Fibroblast of skin of abdomen (primary cell): ENCODE results near the gene PDGFD.
"Not testable (repeated sequence)": the region's sequence is repeated elsewhere in the genome, so short reads cannot be mapped to it uniquely, and the experiment has no call there.

Experiments used
- DNase-seq: peaks from one replicate; pipeline ENCODE4 v3.0.0-alpha.2; 2013

Gene PDGFD

DNA sequence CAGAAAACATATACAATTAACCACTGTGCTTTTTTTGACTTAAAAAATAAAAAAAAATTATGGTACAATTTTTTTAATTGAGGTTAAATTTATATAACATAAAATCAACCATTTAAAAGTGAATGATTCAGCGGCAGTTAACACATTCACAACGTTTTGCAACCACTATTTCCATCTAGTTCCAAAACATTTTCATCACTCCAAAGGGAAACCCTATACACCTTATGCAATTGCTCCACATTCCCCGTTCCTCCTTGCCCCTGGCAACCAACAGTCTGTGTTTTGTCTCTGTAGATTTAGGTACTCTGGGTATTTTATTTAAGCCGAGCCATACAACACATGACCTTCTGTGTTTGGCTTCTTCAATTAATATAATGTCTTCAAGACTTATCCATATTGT is 112.2 kb downstream of the PDGFD start:
- no peak for DNase-seq

- DNase-seq: no peak
Measured at GRCh38 chr11:104049116-104049515, 114.8 kb downstream of the PDGFD start.

DNA sequence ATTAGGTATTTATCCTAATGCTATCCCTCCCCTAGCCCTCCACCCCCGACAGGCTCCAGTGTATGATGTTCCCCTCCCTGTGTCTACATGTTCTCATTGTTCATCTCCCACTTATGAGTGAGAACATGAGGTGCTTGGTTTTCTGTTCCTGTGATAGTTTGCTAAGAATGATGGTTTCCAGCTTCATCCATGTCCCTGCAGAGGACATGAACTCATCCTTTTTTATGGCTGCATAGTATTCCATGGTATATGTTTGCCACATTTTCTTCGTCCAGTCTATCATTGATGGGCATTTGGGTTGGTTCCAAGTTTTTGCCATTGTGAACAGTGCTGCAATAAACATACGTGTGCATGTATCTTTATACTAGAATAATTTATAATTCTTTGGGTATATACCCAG is 117.1 kb downstream of the PDGFD start:
- DNase-seq: not testable (repeated sequence)

DNA sequence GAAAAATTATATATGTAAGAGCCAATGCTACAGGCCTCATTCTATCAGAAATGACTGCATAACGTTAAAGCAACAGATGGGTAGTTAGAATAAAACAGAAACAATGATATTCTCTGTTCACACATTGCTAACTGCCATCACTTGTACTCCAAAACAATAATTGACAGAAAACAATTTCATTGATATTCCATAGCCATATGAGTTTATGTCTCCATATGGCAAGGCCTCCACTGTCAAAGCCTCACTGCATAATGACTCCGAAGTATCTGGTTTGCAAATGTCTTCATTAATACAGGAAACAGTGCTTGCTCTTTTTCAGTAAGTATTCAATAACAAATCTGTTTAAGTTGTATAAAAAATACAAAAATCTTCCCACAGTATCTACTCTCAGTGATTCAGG is 117.6 kb downstream of the PDGFD start:
- DNase-seq: no peak

- peak; percentile 27 for DNase-seq
Measured at GRCh38 chr11:104043678-104044239, 120.2 kb downstream of the PDGFD start.

GRCh38 chr11:104043142-104043541 is 120.8 kb downstream of the PDGFD start:
- no peak for DNase-seq

GRCh38 chr11:104041792-104042191 is 122.2 kb downstream of the PDGFD start:
- no peak for DNase-seq

DNA sequence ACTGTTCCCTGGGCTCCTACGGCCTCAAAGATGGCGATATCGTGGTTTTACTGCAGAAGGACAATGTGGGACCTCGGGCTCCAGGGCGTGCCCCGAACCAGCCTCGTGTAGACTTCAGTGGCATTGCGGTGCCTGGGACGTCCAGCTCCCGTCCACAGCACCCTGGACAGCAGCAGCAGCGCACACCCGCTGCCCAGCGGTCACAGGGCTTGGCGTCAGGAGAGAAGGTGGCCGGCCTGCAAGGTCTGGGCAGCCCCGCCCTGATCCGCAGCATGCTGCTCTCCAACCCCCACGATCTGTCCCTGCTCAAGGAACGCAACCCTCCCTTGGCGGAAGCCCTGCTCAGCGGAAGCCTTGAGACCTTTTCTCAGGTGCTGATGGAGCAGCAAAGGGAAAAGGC is 127.0 kb downstream of the PDGFD start:
- DNase-seq: no peak

DNA sequence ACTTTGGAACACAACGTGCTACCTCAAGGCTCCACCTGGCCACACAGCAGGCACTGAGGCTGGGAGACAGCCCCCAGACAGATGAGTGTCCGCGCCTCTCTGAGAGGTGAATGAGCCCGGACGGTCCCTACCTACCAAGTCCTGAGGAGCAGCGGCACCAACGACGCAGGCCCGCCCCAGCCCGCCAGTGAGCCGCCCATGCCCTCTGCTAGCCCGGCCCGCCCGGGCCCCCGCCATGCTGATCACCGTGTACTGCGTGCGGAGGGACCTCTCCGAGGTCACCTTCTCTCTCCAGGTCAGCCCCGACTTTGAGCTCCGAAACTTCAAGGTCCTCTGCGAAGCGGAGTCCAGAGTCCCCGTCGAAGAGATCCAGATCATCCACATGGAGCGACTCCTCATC is 127.4 kb downstream of the PDGFD start, which contains the start of gene DDI1:
Gene DDI1, plus strand, starts transcription at position 53 of the 400 bp plus-strand sequence. Its CDS starts 183 bp downstream, at position 236.
- DNase-seq: no peak

GRCh38 chr11:104033561-104033960 is 130.4 kb downstream of the PDGFD start:
- no peak for DNase-seq

DNA sequence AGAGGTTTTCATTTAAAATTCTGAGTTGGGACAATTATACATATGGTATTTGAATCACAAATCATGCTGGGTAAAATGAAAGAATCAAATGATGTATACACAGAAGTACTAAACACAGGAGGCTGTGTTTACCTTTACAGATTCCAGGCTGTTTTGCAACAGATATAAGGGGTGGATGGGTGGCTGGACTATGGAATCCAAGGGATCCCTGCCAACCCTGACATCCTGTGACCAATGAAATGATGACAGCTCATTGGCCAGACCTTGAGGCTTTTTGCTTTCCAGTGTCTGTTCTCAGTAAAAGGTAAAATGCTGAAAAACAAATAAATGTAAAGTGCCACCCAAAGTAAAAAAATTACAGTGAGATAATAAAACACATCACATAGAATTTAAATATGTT is 130.8 kb downstream of the PDGFD start:
- DNase-seq: peak; percentile 83

- no peak for DNase-seq
Measured at GRCh38 chr11:104028476-104029263, 135.3 kb downstream of the PDGFD start.

GRCh38 chr11:104024572-104024971 is 139.4 kb downstream of the PDGFD start:
- DNase-seq: no peak

GRCh38 chr11:104015649-104016415 is 148.1 kb downstream of the PDGFD start:
- DNase-seq: no peak

DNA sequence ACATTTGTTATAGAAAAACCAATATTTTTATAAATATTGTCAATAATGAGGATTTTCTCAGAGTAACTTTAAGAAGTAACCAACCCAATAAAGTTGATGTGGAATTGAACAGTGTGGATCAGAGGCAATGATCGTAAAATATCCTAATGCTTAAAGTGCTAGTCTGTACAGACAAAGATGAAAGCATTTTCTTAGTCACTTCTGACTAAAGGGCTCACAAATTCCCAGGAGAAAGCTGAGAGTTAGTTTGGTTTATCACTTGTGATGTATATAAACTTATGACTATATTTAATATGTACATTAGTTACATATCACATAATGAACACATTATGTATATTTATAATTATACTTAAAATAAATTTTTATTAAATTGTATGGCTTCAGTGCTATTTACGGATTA is 152.9 kb downstream of the PDGFD start:
- peak; percentile 12 for DNase-seq

DNA sequence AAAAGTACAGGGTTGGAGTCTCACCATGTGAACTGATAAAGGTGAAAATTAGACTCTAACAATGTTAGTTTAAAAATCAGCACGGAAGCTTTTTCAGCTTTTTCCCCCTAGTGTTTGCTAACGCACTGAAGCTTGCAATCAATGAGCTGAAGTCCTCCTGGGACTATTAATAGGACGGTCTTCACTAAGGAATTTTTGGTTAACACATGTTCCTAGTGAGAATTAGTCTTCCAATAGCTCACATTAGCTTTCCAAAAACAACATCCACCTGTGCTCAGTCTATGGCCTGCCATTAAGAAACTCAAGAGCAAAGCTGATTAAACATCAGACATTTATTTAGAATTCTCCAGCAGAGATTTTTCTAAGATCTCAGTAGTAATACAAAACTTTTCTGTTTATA is 154.2 kb downstream of the PDGFD start:
- DNase-seq: no peak

DNA sequence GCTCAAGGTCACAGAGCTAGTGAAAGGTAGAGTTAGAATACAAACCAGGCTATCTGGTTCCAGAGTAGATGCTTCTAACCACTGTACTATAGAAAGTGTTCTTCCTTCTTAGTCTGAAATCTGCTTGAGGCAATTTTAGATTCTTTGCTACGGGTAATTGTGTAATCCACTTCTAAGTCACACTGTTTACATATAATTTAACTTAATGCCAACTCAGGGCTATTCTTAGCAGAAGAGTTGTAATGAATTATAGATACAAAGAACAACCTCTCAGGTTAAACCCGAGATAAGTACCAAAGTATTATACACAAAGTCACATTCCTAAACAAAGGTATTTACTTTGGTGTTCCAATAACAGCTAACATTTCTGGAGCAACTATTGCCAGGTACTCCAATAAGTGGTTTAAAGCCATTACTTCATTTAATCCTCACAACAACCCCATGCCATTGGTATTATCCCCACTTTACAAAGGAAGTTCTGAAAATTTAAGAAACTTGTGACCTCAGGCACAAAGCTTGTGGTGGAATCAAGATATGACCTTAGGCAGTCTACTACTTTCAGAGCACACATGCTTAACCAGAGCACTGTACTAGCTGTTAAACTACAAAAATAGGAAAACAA is 158.6 kb downstream of the PDGFD start:
- DNase-seq: no peak

- DNase-seq: peak; percentile 79
Measured at GRCh38 chr11:104003491-104003890, 160.5 kb downstream of the PDGFD start.

- peak; percentile 78 for DNase-seq
Measured at GRCh38 chr11:104001561-104002056, 162.3 kb downstream of the PDGFD start.

DNA sequence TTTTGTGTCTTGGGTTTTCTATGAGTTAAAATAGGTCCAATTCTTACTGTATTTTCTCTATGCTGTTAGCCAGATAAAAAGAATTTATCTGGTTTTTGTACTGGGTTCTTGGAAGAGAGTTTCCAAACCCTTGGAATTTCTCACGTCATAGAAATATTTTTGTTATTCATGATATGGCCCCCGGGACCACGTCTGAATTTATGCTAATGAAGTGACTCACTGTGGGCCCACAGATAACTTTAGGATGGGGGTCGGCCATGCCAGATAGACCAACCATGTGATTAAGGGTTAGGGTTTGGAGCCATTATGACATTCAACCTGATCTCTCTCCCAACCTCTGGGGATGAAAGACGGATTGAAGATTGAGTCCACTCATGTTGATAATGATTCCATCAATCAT is 163.1 kb downstream of the PDGFD start:
- DNase-seq: peak; percentile 92

GRCh38 chr11:103998826-103999508 is 165.0 kb downstream of the PDGFD start:
- DNase-seq: no peak

GRCh38 chr11:103997082-103997481 is 166.9 kb downstream of the PDGFD start:
- DNase-seq: no peak
